ENCODE results near the gene TADA2A.
"Not testable (repeated sequence)": the region's sequence is repeated elsewhere in the genome, so short reads cannot be mapped to it uniquely, and the experiment has no call there.

The TADA2A gene

DNA sequence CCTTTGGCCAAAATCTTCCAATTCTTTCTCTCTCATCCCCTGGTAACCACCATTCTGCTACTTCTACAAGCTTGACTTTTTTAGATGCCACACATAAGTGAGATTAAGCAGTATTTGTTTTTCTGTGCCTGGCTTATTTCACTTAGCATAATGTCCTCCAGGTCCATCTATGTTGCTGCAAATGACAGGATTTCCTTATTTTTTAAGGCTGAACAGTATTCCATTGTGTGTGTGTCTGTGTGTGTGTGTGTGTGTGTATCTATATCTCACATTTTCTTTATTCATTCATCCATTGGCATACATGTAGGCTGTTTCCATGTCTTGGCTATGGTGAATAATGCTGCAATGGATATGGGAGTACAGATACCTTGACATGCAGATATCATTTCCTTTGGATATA is 6.2 kb upstream of the TADA2A start:
- DNase-seq: no peak

DNA sequence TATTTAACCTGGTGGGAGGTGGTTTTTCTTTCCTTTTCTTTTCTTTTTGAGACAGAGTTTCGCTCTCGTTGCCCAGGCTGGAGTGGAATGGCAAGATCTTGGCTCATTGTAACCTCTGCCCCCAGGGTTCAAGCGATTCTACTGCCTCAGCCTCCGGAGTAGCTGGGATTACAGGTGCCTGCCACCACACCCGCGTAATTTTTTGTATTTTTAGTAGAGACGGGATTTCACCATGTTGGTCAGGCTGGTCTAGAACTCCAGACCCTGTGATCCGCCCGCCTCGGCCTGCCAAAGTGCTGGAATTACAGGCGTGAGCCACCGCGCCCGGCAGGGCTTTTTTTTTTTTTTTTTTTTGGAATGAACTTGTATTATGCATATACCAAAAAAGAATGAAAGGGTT is 1.2 kb upstream of the TADA2A start:
- DNase-seq: not testable (repeated sequence)

- no peak for DNase-seq
Observed at GRCh38 chr17:37405955-37406634, 591 bp upstream of the TADA2A start.

DNA sequence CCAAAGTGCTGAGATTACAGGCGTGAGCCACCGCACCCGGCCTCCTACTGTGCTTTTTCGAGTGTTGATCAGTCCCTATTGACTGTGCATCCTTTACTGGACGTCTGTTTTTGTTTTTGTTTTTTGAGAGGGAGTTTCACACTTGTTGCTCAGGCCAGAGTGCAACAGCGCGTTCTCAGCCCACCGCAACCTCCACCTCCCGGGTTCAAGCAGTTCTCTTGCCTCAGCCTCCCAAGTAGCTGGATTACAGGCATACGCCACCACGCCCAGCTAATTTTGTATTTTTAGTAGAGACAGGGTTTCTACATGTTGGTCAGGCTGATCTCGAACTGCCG is 1.4 kb downstream of the TADA2A start:
- not testable (repeated sequence) for DNase-seq

GRCh38 chr17:37410357-37410756 is 3.7 kb downstream of the TADA2A start:
- no peak for DNase-seq

DNA sequence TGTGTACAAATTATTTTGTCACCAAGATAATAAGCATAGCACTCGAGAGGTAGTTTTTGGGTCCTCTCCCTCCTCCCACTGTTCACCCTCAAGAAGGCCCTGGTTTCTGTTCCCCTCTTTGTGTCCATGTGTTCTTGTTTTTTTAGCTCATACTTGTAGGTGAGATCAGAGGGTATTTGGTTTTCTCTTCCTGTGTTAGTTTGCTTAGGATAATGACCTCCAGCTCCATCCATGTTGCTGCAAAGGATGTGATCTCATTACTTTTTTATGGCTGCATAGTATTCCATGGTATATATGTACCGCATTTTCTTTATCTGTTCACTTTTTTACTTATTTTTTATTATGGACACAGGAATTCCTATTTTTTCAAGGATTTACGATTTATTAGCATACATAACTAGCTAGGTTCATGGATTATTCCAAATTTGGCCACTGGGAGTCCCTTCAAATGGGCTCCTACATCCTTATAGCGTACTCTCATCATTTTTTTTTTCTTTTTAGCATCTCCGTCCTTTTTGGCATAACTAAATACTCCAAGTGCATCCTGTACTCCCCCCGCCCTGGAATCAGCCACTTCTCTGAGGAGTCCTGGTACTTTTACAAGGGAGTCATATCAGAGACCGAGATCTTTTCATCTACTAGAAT is 7.3 kb downstream of the TADA2A start:
- DNase-seq: no peak

GRCh38 chr17:37417852-37418251 is 11.2 kb downstream of the TADA2A start:
- no peak for DNase-seq

DNA sequence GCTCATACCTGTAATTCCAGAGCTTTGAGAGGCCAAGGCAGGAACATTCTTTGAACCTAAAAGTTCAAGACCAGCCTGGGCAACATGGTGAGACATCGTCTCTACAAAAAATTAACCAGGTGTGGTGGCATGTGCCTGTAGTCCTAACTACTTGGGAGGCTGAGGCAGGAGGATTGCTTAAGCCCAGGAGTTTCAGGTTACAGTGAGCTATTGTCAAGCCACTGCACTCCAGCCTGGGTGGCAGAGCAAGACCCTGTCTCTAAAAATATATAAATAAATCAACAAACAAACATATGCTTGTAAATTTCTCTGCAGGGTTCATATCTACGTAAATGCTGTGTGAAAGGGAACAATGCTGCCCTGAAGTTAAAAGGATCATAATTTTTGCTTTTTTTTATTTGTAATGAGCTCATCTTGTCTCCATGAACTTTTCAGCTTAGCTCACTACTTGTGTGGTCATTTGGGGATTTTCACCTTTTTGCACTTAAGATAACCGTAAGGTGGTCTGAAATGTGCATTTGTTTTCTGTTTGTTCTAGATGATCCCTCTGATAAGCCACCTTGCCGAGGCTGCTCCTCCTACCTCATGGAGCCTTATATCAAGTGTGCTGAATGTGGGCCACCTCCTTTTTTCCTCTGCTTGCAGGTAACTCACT is 16.4 kb downstream of the TADA2A start:
- DNase-seq: no peak

DNA sequence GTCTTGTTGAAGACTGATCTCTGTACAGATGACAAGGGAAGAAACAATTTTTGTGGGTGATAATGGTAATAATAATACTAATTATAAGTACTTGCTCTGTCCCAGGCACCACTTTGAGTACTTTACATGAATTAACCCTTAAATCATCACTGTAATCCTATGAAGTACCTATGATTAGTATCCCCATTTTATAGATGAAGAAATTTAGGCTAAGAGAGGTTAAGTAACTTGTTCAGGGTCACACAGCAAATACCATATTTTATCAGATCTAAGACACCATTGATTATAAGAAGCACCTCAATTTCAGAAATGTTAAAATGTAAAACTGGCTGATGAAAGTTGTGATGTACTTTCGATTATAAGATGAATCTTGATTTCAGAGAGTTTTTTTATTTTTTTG is 18.6 kb downstream of the TADA2A start:
- no peak for DNase-seq

DNA sequence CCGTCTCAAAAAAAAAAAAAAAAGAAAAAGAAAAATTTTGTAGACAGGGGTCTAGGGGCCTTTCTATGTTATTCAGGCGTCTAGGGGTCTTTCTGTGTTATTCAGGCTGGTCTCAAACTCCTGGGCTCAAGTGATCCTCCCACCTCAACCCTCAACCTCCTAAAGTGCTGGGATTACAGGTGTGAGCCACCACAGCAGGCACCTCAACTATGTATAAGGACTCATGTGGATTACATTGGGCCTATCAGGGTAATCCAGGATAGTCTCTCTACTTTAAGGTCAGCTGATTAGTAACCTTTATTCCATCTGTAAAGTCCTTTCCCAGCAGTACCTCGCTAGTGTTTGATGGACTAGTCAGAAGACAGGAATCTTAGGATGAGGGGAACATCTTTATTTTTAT is 22.4 kb downstream of the TADA2A start:
- DNase-seq: no peak

GRCh38 chr17:37429453-37429852 is 22.8 kb downstream of the TADA2A start:
- no peak for DNase-seq

DNA sequence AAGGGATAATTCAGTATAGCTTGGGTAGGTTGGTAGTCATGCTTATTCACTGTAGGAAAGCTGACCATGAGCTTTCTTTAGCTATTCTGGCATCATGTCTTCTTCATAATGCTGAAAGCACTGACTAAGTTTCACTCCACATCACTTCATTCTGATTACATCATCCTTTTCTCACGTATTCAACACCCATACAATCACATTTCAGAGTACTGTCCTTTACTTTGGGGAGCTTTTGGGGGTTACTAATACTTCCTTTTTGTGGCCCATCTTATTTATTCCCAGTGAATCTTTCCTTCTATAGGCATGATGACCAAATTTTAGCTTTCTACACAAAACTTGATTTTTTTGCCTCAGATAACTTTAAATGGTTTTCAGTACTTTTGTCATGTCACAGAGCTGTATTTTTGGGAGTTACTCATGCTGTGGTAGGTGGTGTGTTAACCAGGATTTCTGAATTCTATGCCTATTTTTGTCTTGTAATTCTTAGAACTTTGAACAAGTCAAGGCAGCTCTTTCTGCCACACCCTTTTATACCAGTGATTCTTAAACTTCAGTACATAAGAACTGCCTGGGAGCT is 23.5 kb downstream of the TADA2A start:
- no peak for DNase-seq

DNA sequence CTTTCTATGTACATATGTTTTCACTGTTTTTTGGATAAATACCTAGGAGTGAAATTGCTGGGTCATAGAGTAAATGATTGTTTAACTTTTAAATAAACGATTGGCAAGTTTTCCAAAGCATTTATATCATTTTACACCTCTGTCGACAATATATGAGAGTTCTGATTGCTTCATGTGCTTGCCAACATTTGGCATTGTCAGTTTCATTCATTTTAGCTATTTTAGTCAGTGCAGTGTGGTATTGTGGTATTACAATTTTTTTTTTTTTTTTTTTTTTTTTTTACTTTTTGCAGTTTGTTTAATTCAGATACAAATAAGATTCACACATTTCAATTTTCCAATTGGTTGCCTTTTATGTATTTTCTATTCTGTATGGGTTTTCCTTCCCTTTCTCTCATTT is 26.0 kb downstream of the TADA2A start:
- DNase-seq: no peak

DNA sequence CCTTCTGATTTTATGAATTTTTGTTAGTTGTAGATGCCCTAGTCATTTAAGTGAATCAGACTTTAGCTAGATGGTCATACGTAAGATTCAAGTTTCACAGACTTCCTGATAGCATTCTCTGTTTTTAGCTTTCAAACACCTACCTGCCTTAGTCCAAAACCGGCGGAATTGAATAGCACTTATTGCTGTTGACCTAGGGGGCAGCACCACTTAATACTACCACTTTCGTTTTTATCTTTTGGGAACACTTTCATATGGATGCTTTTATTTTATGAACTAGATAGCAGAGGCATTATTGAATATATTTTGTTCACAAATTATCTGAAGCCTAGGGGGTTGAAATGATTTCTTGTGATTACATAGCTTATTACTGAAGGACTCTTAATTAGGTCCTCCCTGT is 31.5 kb downstream of the TADA2A start:
- no peak for DNase-seq

DNA sequence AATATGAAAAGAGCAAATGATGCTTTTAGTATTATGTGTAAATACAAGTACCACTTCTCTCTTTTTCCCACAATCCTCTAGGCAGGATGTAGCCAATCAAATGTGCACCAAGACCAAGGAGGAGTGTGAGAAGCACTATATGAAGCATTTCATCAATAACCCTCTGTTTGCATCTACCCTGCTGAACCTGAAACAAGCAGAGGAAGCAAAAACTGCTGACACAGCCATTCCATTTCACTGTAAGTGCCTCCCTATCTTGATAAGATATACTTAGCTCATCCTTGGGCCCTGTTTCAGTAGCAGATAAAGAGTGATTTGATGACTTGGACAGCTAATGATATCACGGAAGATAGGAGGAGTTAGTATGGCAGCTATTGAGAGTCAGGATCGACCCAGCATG is 33.7 kb downstream of the TADA2A start:
- no peak for DNase-seq

DNA sequence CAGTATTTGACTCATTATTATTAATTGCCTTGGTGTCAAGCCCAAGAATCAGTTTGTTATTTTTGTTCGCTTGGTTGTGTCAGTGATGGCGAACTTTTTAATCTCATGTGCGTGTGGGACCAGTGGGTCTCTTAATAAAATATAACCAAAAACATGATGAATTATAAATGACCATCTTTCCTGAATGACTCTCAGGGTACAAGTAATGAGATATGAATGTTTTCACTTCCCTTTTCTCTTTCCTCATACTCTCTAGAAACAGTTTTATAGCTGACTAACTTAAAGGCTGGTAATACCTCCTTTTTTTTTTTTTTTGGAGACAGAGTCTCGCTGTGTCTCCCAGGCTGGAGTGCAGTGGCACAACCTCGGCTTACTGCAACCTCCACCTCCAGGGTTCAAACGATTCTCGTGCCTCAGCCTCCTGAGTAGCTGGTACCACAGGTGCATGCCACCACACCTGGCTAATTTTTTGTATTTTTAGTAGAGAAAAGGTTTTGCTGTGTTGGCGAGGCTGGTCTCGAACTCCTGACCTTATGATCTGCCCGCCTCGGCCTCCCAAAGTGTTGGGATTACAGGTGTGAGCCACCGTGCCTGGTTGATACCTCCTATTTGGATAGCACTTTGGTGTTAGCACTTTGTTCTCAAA is 34.8 kb downstream of the TADA2A start:
- DNase-seq: not testable (repeated sequence)

DNA sequence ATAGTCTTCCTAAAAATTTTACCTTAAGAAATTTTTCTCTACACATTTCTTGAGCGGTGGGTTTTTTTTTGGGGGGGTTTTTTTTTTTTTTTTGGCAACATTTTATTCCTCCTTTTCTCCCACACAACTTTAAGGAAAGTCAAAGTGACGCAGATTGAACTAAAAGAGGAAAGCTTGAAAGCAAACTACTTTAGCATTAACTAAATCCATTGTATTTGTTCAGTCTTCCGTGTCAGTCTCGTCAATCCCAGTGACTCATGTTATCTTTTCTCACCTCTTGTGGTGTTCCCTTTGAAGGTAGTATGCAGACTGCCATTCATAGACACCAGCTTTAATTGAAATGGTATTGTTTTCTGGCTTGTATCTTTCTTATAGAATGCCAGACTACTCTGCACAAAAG is 39.3 kb downstream of the TADA2A start:
- DNase-seq: no peak

DNA sequence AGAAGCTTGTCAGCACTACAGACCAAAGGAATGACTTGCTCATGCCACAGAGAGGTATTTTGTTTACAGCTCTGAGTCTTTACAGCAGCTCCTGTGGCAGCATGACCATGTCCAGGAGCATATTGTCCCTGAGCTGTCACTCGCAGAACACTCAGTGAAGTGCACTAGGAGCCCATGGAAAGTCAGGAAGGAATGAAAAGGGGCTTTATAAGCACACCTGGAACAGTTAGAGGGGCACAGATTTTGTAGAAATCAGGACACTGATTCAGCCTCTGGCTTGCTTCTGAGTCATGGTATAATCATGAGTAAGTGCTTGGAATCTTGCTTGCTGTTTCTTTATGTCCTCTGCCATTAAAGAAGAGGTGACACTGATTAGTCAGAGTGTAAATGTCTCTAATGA is 41.0 kb downstream of the TADA2A start:
- DNase-seq: no peak

- DNase-seq: no peak
Observed at GRCh38 chr17:37450112-37450511, 43.4 kb downstream of the TADA2A start.

DNA sequence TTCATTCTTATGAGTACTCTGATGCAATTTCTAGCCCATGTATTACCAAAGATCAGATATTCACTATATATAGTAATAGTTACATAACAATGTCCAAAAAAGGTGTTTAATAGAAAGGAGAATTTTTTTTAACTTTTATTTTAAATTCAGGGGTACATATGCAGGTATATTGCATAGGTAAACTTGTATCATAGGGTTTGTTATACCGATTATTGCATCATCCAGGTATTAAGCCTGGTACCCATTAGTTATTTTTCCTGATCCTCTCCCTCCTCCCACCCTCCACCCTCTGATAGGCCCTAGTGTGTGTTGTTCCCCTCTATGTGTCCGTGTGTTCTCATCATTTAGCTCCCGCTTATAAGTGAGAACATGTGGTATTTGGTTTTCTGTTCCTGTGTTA is 51.1 kb downstream of the TADA2A start:
- DNase-seq: not testable (repeated sequence)

DNA sequence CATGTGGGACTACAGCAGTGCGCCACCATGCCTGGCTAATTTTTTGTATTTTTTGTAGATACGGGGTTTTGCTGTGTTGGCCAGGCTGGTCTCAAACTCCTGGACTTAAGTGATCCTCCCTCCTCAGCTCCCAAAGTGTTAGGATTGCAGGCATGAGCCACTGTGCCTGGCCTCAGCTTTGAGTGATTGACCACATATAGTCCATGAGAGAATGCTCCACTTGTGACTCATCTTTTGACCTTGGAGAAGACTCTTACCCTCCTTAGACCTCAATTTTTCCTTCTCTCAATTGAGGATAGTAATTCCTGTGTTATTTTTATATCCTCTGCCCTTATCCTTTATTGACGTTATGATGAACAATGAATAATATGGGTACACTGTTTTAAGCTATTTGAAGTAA is 52.1 kb downstream of the TADA2A start:
- DNase-seq: no peak

- no peak for DNase-seq
Observed at GRCh38 chr17:37461668-37462067, 55.0 kb downstream of the TADA2A start.

- DNase-seq: no peak
Observed at GRCh38 chr17:37462492-37462891, 55.8 kb downstream of the TADA2A start.

GRCh38 chr17:37463039-37463438 is 56.4 kb downstream of the TADA2A start:
- no peak for DNase-seq
